ENCODE results near the gene SAE1.

DNA sequence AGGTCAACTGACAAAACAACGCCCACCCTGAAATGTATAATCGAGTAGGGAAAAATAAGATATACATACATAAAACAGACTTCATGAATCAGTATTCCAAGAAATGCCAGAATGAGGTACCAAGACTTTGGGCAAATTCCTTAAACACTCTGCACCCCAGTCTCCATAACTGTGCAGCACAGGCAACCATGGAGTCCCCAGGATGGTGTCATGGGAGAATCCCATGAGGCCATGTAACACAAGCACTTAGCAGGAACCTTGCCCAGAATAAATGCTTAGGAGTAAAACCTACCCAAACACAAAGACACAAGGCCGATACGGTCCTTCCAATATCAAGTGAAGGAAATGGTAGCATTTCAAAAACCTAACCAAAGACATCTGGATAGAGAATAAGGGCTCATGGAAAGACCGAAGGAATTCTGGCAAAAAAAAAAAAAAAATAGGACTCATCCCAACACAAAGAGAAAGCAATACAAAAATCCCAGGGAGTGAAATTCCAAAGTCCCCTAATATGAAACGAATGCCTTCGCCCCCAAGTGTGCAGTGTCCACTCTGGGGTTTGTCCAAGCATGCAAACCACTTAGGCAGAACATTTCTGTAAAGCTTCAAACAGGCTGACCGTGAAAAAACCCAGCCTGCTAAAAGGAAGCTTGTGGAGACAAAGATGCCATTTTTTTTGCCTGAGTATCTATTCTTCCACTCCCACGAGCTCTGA lies 28.1 kb upstream of the SAE1 start:
- TF ChIP-seq, protein P1, sequence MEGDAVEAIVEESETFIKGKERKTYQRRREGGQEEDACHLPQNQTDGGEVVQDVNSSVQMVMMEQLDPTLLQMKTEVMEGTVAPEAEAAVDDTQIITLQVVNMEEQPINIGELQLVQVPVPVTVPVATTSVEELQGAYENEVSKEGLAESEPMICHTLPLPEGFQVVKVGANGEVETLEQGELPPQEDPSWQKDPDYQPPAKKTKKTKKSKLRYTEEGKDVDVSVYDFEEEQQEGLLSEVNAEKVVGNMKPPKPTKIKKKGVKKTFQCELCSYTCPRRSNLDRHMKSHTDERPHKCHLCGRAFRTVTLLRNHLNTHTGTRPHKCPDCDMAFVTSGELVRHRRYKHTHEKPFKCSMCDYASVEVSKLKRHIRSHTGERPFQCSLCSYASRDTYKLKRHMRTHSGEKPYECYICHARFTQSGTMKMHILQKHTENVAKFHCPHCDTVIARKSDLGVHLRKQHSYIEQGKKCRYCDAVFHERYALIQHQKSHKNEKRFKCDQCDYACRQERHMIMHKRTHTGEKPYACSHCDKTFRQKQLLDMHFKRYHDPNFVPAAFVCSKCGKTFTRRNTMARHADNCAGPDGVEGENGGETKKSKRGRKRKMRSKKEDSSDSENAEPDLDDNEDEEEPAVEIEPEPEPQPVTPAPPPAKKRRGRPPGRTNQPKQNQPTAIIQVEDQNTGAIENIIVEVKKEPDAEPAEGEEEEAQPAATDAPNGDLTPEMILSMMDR (conservative IDR thresholded peaks at IDR 0.05) = no peak
- no peak for TF ChIP-seq EZH2 (IDR thresholded peaks at IDR 0.05; ENCODE audit: low read depth)

Measured in PC-9 (cell line).